Activated gamma-delta T cell (primary cell): ENCODE measurements around the gene FMNL3.

Source experiments
- DNase-seq: peaks from one replicate; lab custom pipeline; 2025; lab: John Stamatoyannopoulos, UW

The FMNL3 gene

DNA sequence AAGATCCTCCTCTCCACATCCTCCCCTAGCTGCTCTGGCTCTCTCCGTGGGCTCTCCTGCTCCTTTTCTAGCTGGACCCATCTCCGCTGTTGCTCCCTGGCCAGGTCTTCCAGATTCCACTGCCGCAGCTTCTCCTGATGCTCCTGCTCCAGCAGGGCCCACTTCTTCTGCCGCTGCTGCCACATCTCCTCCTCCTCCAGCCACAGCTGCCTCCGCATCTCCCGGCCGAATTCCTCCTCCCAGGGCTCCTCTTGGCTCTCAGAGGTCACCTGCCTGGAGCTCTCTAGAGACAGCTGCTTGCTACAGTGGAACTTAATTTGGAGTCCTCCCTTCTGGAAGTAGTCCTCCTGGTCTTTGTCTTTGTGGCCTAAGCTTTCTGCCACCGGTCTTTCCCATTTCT is 107.2 kb downstream of the FMNL3 start:
- DNase-seq: no peak

DNA sequence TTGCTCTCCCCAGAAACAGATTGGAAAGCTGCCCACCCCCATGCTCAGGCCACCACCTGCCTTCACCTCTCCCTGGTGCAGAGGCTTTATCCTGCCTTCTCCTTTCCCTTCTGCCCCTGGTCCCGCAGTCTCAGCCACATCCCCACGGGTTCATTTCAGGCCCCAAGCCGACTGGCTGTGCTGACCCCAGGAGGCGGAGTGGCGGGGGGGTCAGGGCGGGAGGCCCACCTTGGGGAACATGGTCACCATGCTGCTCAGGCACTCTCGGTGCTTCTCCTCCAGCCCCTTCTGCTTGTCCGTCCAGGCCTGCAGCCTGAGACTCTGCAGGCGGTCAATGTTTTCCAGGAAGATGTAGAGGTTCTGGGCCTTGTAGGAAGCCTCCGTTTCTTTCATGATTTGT is 108.7 kb downstream of the FMNL3 start:
- no peak for DNase-seq

DNA sequence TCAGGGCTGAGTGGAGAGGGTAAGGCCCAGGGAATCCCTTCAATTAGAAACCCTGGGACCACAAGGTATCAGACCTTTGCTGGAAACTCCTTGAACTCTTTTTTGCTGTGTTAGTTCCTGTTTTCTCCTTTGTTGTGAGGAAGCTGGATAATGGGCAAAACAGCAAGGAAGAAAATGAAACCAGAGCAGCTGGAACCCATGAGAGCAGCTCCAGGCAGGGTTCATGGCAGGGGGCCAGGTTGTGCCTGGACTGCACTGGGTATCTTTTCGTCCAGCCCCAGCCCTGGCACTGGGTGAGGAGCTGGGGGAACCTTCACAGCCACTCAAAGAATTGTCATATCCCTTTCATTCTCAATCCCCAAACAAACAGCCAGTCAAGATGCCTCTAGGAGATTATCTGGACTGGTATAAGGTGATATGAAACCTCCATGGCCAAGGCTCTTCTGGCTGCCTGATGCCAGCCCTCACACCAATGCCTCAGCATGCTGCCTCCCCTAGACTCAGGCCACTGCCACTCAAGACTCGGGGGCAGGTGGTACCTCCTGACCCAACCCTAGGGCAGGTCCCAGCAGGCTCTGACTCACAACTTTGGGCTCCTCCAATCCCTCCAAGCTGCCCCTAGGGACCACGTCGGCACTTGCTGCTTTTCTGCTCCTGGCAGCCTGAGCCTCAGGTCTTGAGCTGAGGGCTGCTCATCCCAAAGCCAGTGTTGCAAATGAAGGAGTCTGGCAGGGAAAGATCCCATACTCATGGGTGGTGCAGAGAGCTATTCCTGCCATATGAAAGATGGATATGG is 118.3 kb downstream of the FMNL3 start:
- DNase-seq: no peak

DNA sequence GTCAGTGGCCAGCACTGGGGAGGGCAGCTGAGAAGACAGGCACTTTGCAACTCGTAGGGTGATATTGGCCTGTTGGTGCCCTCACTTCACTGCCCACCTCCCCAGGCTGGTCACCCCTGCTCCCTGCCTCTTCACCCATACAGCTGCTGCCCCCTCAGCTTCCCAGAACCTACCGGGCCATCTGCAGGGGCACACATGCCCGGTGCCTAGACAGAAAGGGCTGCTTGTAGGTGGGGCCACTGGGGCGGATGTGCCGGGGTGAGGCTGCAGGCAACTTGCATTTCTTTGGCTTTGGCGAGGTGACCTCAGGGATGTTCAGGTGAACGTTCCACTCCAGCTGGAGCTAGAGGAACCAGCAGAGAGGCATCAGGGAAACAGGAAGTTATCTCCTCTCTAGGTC is 118.9 kb downstream of the FMNL3 start:
- DNase-seq: no peak

DNA sequence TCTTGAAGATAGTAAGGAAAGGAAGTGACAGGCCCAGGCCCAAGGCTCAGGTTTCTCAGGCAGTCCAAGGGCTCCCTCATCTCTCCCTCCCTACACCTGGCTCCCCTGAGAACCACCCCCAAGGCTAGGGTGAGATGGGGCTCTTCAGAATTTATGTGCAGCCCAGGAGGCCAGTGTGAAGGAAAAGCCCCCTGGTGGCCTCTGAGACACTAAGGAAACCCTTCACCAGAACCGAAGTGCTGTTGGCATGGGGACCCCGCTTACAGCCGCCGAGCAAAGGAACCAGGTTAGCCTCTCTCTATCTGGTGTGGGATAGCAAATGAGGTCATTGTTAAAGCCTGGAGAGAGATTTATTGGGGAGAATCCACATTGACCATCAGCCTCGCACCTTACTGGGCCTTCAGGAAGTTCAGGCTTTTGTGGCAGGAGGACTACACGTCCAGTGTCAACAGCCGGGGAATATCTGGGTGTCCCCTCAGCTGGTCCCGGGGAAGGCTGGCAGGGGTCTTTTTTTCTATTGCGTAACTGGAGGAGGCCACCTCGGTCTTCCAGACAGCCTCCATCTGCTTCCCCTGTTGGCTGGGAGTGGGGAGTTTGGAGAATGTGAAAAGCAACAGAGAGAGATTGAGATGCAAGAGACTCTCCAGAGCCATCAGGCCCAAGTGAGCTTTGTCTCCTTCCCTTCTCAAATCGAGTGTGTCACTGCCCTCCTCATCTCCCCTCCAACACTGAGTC is 119.9 kb downstream of the FMNL3 start:
- no peak for DNase-seq
